GM13977 (cell line): ENCODE measurements around the gene NOM1.

Experiments
- DNase-seq: peaks from one replicate; pipeline ENCODE4 v3.0.0; 2012; ENCODE audit warnings: low spot score
- in situ Hi-C: fragments of 300-500 bp; cut with MboI; formaldehyde crosslinking; loops from one replicate; pipeline ENCODE4 v1.12.0; 2022; ENCODE audit warnings: low sequenced_read_pairs, low pct_unique_long_range_greater_than_20kb, mixed read lengths, inconsistent platforms; ENCODE audit not compliant: unreplicated experiment
- TF ChIP-seq, protein P1 (sequence below): IDR thresholded peaks from 2 replicates; pipeline ENCODE4 v1.5.1; 2012; ENCODE audit warnings: mild to moderate bottlenecking, control low read depth; ENCODE audit not compliant: insufficient read depth; ENCODE audit errors: extremely low read depth, missing control alignments

NOM1 gene

DNA sequence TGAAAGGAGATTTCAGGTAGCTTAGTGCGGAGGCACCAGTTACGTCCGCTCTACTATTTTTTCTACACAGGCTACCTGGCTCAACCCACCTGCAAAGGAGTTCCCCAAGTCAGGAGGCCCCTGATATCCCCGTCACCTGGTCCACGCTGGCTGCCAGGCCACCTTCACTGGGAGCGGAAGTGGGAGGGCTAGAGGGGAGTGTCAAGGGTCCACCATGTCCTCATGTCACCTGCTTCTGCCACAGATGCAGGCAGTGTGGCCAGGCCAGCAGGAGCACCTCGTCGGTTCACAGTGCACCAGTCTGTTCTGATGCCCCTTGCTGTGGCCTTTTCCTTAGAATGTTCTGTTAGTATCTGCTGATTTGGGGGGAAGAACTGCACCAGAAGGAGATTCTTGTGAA is 16.9 kb downstream of the NOM1 start:
- in situ Hi-C loops: loop anchor here (25.0 kb wide), 1 partner anchor 296 kb away; no protein-coding TSS in a partner anchor
- TF ChIP-seq, protein P1, sequence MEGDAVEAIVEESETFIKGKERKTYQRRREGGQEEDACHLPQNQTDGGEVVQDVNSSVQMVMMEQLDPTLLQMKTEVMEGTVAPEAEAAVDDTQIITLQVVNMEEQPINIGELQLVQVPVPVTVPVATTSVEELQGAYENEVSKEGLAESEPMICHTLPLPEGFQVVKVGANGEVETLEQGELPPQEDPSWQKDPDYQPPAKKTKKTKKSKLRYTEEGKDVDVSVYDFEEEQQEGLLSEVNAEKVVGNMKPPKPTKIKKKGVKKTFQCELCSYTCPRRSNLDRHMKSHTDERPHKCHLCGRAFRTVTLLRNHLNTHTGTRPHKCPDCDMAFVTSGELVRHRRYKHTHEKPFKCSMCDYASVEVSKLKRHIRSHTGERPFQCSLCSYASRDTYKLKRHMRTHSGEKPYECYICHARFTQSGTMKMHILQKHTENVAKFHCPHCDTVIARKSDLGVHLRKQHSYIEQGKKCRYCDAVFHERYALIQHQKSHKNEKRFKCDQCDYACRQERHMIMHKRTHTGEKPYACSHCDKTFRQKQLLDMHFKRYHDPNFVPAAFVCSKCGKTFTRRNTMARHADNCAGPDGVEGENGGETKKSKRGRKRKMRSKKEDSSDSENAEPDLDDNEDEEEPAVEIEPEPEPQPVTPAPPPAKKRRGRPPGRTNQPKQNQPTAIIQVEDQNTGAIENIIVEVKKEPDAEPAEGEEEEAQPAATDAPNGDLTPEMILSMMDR: no peak
- no peak for DNase-seq

DNA sequence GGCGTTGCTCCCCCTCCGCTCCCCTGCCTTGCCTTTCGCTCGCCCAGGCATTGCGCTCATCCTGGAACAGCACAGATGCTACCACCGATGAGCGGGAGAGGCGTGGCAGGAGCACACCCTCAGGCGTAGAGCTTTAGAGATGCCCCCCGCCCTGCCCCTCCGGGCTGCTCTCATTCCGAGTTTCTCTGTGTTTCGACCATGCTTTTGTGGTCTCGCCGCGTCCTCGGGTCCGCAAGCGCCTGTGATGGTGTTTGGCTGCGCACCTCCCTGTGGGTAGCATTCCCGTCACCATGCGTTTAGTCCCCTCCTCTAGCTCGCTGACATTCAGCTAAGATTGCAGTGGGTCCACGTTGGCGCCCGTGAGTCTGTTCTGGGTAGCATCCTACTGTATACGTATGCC is 18.7 kb downstream of the NOM1 start:
- no peak for DNase-seq
- in situ Hi-C loops: loop anchor here (25.0 kb wide), 1 partner anchor 294 kb away; no protein-coding TSS in a partner anchor
- TF ChIP-seq, protein P1: no peak

DNA sequence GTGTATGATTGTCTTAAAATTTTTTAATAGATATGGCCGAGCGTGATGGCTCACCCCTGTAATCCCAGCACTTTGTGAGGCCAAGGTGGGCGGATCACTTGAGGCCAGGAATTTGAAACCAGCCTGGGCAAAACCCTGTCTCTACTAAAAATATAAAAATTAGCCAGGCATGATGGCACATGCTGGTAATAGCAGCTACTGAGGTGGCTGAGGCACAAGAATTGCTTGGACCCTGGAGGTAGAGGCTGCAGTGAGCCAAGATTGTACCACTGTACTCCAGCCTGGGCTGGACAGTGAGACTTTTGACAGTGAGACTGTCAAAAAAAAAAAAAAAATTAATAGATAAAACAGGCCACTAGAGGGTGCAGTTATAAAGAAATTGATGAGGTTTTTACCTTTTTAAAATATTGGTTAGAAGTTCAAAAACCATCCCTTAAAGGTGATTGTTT is 20.5 kb downstream of the NOM1 start:
- DNase-seq: no peak
- in situ Hi-C loops: loop anchor here (25.0 kb wide), 1 partner anchor 292 kb away; no protein-coding TSS in a partner anchor

DNA sequence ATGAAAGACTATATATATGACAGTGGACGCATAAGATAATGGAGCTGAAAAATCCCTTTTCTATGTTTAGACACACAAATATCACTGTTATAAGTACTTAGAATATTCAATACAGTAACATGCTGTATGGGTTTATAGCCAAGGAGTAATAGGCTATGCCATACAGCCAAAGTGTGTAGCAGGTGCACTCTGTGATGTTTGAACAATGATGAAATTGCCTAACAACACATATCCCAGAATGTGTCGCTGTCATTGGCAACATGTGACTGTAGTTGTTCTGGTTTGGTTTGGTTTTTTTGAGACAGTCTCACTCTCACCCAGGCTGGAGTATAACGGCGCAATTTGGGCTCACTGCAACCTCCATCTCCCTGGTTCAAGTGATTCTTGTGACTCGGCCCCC is 26.1 kb downstream of the NOM1 start:
- TF ChIP-seq, protein P1: no peak
- in situ Hi-C loops: no loop called here
- no peak for DNase-seq

More for the DNA sequence above, 20.5 kb downstream of the NOM1 start:
- TF ChIP-seq, protein P1: peak; percentile 21

DNA sequence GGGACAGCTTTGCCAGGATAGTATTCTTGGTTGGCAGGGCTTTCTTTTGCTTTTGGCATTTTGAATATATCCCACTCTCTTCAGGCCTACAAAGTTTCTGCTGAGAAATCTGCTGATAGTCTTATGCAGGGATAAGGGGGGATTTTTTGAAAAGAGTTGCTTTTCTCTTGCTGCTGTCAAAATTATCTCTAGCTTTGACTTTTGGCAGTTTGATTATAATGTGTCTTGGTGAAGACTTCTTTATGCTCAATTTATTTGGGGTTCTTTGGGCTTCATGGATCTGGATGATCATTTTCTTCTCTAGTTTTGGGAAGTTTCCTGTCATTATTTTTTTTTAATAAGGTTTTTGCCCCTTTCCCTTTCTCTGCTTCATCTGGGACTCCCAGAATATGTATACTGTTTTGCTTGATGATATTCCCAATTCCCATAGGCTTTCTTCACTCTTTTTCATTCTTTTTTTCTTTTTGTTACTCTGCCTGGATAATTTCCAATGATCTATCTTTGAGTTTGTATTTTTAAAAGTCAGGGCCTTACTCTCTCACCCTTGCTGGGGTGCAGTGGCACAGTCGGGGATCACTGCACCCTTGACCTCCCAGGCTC is 29.6 kb downstream of the NOM1 start:
- TF ChIP-seq, protein P1: no peak
- in situ Hi-C loops: no loop called here
- DNase-seq: no peak

DNA sequence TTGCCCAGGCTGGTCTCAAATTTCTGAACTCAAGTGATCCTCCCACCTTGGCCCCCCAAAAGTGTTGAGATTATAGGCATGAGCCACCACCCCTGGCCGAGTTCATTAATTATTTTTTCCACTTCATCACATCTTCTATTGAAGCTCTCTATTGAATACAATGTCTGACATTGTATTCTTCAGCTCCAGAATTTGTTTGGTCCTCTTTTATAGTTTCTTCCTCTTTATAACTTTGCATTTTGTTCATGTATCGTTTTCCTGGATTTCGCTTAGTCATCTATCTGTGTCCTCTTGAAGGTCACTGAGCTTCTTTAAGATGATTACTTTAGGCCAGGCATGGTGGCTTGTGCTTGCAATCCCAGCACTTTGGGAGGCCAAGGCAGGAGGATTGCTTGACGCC is 30.2 kb downstream of the NOM1 start:
- in situ Hi-C loops: no loop called here
- DNase-seq: no peak
- TF ChIP-seq, protein P1: no peak
